GM12891 (cell line): Measurements from ENCODE around the gene KCNK5.

Experiments
- POLR2A ChIP-seq: IDR thresholded peaks from 2 replicates; pipeline ENCODE4 v1.6.1; 2011; ENCODE audit warnings: low read depth, low read length, control low read depth
- POLR2AphosphoS5 ChIP-seq: IDR thresholded peaks from 2 replicates; pipeline ENCODE4 v1.6.1; 2011; ENCODE audit warnings: low read depth, low read length, control low read depth
- SPI1 ChIP-seq: IDR thresholded peaks from 2 replicates; pipeline ENCODE4 v1.6.1; 2011; ENCODE audit warnings: low read depth, low read length, control low read depth

GRCh38 chr6:39268721-39269120, 39.4 kb upstream of the KCNK5 start:
- TF ChIP-seq POLR2A: no peak
- no peak for TF ChIP-seq SPI1
- no peak for TF ChIP-seq POLR2AphosphoS5
